ENCODE results near the gene CRADD.
"Not testable (repeated sequence)": the region's sequence is repeated elsewhere in the genome, so short reads cannot be mapped to it uniquely, and the experiment has no call there.

Gene CRADD

DNA sequence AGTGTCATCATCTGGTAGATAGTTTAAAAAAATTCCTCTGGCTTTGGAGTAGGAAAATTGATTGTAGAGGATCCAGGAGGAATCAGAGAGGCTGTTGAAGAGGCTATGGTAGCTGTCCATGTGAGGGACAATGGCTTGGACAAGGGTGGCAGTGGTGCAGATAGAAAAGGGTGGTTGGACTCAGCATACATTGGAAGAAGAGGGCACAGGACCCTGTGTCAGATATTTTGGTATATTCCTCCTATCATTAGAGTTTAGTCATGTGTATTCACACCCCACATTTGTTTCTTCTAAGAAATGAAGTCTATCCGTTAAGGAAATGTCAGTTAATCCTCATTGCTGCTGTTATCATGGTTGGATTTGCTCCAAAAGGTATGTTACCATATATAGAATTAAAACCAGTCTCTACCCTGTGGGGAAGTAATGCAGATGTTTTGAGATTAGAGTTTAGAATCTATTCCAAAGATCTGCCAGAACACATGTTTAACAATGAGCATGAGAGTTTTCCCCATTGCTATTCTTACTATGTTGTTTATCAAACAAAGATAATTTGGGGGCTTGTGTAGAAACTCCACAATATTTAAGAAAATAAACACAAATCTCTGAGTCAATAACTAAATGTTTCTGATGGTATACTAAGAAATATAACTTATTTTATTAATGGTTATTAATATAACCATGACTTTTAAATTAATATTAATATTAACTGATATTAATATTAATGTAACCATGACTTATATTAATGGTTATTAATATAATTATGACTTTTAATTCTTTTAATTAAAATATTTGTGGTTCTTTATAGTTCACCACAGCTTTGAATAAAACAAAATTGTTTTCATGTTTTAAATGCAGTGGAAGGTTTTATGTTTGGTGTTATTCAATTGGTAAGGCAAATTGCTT is 80.9 kb downstream of the CRADD start:
- DNase-seq (ENCODE audit: low read depth, low spot score), result no peak

DNA sequence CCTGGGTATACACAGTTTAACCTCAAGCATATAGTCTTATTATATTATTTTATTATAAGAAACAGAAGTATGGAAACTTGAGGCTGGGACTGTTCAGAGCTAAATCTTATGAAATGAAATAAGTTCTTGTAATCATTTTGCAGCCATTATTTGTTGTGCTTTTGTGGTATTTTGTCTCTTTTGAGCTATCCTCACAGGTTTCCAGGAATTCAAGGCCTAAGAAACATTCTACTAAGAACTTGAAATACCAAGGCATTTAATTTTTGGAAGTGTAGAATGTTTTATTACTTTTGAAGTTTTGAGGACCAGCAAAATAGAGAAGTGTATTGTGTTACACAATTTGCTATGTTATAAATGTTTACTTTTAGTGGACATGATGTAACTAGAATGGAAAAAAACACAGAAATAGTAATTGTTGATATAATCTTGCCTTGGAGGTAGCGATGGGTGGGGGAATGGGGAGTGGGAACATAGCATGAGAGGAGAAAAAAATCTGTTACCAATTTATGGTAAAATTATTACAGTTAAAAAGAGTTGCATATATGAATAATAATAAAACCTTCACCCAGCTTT is 81.7 kb downstream of the CRADD start:
- DNase-seq (ENCODE audit: low read depth, low spot score), result no peak

DNA sequence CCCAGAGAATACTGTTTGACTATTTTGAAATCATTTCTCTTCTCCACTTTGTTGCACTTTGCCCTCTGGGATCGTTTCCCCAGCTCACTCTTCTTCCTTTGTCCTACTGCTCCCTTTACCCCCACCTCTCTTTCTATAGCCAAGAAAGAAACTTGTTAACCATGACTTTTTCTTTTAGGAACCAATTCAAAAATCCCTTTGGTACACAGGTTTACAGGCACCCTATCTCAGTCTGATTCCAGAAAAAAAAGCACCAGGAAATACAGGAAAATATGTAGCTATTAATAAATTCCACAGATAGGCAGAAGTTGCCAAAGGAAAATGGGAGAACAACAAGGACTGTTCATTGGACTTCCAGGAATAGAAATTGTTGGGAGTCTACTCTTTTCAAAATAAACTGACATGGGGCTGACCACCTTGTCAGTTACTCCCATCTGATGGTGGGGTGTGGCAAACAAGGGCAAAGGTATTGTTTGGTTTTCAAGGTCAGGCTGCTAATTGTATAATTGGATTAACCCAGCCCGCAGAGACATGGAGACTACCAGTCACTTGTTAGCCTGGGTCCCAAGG is 82.4 kb downstream of the CRADD start:
- DNase-seq (ENCODE audit: low read depth, low spot score), result no peak

DNA sequence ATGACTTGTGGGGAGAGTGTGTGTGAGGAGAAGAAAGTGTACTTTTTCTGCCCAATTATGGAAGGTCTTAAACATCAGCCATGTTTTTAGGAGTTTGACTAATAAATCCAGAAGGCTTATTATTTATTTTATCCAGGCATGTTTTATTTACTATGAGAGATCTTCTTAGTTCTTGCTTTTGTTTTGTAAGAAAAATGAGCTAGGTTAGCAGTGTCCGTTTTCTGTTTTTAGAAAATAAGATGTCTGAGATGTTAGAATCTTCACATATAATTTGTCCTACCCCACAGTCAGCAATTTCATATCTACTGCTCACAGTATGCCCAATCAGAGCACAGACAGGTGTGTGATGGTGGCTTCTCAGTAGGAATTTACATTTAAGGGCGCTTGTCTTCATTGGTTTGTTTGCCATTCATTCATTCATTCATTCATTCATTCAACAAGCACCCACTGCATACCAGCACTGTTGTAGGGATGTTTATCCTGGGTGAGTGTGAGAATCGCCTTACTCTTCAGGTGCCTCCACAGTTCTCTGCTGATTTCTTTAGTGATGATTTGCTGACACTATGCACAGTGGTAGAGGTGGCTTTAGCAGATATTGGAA is 83.2 kb downstream of the CRADD start:
- no peak for DNase-seq (ENCODE audit: low read depth, low spot score)

DNA sequence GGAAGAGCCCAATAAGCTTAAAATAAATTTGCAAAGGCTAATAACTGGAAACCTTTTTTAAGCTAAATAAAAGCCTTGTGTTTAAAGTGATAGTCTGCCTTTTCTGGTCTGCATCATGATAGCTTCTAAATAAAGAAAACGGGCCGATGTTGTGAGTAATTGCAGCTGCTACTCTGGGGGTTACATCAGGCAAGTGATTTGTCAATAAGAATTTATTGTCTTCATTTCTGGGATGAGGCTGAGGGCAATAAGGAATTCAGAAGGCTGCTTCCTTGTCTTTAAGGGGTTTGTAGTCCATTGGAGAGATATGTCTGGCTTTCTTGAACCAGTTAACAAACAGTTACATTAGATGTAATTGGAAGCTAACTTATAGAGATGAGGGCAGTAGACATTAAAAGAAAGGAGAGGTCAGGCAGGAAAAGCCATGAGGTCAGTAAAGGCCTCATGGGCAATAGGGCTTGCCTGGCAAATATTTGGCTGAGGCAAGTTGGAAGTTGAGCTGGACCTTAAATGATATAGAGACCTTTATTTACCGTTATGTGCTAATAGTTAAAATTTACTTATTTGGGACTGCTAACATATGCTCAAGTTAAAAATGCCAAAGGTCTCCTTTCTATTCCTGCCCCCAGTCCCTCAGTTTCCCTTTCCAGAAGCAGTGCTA is 85.0 kb downstream of the CRADD start:
- DNase-seq (ENCODE audit: low read depth, low spot score), result no peak

DNA sequence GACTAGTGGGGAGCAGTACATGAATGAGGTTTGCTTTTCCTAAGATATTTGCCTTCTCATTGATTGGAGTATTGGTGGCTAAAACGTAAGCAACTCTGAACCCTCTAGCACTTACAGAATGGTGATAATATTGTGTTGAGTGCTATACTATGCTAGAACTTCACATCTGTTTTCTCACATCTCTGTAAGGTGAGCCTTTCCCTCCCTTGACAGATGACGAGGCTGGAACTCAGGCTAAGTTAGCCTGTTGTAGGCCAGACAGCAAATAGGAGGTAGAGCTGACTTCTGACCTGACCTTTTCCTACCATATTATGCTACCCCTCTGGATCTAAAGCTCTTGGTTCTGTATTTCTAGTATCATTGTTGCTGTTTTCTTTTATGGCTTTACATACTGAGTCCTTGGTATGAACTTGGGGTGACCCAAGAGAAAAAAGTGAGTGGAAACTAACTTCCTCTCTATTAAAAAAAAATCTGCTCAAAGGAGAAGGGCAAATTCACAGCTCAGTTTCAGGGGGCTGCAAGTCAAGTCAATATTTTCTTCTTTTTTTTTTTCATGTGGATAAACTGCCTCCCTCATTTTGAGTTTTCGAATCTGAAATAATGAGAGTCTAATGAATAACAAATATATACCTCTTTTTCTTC is 85.9 kb downstream of the CRADD start:
- no peak for DNase-seq (ENCODE audit: low read depth, low spot score)

DNA sequence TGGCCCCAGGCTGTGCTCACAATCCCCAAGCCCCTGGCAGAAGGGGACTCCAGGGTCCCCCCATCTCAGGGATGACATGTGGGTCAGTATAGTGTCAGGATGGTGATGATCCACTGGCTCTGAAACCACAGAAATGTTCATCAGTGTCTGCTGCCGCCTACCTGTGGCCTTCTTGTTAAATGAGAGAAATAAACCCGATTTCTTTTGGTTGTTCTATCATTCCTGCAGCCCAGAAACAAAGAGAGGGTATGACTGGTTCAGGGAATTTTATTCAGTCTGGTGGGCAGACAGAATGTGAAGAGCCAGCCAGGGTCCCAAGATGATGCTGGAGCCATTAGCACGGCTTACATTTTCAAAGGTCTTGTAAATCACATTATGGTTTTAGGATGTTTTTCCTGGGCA is 86.6 kb downstream of the CRADD start:
- no peak for DNase-seq (ENCODE audit: low read depth, low spot score)

DNA sequence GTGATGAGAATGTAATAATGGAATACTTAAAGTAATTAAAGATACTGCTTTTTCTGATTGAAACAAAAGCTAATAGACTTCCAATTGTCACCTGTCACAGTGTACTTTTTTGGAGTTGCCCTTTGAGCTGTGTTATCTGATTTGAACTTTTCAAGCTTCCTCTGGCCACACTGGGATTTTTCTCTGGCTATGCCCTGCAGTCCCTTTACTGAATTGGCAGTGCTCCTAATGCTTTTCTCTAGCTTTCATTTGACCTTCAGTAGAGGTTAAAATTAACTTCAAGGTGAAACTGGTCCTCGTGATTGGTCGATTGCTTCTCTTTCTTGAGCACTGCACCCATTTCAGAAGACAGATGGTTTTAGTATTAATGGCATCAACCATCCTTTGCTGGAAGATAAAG is 89.2 kb downstream of the CRADD start:
- DNase-seq (ENCODE audit: low read depth, low spot score), result no peak

DNA sequence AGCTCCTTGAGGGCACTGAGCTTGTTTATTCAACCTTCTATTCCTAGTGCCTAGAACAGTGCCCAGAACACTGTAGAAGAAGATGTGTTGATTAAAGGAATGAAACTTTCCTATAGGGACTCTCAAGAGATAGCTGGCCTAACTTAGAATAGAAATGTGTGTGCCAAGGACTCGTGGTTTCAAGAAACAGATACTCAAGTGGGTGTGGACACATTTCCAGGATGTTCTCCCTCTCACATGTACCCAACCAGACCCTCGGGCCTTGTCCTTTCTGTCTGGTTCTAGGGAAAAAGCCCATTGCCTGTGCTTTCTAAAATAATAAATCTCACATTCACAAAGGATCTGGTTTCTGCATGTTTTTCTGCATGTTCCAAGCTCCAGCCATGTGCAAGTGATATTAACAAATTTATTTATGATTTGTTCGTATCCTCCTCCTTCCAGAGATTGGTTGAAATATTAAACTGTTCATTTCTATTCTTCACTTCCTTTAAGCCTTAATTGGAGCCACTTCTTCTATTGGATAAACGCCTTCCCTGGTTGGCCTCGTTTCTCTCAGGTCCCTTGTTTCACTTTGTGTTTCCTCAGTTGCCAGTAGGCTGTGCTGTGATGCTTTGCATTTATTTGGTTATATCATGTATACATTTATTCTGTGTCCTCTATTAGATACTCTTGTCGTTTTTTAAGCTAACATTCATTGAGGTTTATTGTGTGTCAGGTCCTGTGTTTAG is 89.8 kb downstream of the CRADD start:
- no peak for DNase-seq (ENCODE audit: low read depth, low spot score)

DNA sequence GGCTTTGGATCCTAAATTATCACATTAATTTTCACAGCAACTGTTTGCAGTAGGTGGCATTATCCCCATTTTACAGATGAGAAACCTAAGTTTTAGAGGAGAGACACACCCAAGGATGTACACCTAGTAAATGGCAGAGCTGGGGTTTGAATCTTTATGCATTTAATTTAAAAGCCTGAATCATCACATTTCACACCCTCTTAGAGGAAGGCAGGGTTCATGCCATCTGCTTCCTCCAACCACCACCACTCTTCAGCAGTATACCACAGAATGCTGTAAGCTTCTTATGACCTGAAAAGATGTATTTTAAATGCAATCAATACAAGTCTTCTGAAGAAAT is 90.3 kb downstream of the CRADD start:
- DNase-seq (ENCODE audit: low read depth, low spot score), result no peak

DNA sequence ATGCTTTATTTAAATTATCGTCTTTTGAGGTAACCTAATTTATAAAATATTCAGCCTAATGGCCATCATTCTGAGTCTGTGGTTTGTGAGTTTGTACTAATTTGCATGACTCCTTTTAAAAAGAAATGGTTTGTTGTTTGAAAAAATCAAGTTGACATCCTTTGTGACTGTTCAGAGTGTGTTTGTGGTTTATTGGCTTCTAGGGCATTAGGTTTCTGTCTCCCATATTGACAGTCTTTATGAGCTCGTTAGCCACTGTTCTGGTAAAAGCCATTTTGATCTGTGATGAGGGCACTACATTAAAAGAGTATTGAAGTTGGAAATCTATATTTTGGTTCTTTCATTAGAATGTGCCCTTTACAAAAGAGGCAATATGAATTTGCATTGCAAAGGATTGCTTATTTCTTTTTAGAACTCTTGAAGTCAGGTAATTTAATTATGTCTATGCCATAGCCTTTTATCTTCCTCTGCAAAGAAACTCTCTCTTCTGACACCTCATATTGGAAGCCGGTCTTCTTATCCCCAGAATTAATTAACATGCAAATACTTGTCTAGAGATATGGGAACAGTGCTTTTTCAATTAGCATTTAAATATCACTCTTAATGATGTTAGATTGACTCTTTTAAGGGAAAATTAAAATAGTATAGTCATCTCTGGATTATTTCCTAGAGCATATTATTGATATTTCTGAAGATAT is 95.0 kb downstream of the CRADD start:
- no peak for DNase-seq (ENCODE audit: low read depth, low spot score)

DNA sequence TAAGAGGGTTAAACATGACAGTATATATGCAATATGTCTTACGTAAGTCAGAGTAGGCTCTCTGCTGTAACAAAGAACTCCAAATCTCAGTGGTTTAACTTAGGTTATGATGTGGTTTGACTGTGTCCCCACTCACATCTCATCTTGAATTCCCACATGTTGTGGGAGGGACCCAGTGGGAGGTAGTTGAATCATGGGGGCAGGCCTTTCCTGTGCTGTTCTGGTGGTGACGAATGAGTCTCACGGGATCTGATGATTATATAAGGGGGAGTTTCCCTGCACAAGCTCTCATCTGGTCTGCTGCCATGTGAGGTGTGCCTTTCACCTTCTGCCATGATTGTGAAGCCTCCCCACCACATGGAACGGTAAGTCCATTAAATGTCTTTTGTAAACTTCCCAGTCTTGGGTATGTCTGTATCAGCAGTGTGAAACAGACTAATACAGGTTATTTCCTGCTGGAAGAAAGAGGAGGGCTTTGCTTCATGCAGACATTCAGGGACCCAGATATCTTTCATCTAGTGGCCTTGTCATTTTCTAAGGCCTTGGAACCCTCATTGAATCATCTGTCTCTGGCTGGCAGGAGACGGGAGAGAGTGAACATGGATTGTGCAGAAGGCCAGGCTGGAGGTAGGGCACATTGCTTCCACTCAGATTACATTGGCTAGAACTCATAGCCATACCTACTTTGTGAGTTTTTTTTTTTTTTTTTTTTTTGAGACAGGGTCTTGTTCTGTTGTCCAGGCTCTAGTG is 96.1 kb downstream of the CRADD start:
- DNase-seq (ENCODE audit: low read depth, low spot score), result no peak

DNA sequence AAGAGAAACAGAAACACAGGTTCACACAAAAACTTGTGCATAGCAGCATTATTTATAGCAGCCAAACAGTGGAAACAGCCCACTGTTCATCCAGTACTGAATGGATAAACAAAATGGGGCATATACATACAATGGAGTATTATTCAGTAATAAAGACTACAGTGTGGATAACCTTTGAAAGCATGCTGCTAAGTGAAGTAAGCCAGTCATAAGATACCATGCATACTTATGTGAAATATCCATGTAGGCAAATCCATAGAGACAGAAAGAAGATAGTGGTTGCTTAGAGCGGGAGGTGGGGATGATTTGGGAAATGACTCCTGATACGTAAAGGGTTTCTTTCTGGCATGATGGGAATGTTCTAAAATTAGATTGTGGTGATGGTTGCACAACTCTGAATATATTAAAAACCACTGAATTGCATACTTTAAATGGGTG is 99.4 kb downstream of the CRADD start:
- DNase-seq (ENCODE audit: low read depth, low spot score), result no peak

DNA sequence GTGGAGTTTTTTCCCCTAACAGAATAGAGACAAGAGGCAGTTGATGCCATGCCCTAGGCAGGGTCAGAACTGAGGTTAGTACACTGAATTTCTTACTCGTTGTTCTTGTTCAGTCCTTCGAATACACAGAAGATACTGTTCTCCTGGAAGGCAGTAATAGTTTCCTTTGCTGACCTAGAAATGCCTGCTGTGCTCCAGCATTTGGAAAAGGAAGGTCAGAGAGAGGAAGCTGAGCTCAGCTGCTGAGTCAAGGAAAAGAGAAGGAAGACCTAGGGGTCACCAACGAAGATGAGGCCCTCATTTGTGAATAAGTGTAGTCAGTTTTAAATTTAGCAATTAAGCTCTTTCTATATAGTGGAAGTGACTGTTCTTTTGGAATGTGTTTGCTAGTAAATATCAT is 100.1 kb downstream of the CRADD start:
- DNase-seq (ENCODE audit: low read depth, low spot score), result no peak

DNA sequence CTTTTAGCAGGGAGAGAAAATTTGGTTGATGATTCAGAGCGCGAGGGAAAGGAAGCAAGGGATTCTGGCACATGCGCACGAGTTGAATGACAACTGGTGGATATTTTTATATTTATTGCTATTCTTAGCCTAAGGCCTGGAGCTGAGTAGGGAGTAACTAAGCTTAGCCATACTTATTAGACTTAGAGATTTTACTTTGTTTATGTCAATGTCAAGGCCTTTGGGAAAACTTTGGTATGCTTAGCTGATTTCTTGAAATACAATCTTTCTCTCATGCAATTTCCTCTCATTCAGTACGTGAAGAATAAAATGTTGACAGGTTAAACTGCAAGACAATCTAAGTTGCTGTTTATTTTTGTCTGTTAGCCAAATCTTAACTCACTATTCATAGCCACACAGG is 101.1 kb downstream of the CRADD start:
- DNase-seq (ENCODE audit: low read depth, low spot score), result no peak

DNA sequence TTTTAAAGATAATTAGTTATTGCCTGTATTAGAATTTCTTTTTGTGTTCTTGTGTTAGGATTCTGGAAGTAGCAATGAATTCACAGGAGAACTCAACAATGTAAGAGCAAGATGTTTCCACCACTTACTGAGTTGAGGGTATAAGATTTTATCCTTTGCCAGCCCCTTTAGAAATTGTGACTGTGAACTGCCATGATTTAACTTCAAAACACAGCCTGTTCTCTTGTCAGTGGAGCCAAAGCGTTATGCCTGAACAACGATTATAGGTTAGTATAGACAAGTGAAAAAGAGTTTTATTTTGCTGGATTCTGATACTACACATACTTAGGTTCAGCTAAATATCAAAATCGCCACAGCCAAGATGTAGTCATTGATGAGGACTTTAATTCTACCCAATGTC is 101.6 kb downstream of the CRADD start:
- no peak for DNase-seq (ENCODE audit: low read depth, low spot score)

DNA sequence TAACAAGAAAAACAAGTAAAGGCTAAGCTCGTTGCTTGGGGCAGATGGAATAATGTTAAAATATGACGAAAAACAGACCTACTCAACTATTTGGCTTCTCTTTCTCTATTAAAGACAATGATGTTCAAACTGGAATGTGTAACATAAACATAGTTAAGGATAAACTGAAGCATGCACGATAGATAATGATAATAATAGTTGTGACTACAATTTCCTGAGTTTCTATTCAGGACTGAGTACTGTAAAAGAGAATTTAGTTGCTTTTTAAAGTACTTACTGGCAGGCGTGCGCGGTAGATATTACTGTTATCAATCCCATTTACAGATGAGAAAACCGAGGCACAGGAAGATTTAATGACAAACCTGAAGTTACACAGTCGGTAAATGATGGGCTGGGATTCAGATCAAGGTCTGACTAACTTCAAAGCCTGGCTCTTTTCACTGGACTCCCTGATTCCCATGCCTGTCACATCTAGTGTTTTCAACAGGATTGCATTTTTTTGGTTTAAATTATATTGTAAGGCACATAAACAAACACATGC is 103.0 kb downstream of the CRADD start:
- DNase-seq (ENCODE audit: low read depth, low spot score), result no peak

DNA sequence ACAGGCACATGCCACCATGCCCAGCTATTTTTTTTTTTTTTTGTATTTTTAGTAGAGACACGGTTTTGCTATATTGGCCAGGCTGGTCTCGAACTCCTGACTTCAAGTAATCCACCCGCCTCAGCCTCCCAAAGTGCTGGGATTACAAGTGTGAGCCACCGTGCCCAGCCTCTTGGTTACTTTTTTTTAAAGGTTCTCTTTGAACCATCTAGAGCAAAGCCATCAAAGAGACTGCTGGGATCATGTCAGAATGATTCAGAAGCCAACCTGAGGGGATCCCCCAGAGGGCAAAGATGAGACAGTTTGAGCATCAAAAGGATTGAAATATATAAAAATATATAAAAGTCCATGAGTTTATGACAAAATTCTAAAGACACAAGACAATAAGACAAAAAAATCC is 103.7 kb downstream of the CRADD start:
- not testable (repeated sequence) for DNase-seq (ENCODE audit: low read depth, low spot score)

DNA sequence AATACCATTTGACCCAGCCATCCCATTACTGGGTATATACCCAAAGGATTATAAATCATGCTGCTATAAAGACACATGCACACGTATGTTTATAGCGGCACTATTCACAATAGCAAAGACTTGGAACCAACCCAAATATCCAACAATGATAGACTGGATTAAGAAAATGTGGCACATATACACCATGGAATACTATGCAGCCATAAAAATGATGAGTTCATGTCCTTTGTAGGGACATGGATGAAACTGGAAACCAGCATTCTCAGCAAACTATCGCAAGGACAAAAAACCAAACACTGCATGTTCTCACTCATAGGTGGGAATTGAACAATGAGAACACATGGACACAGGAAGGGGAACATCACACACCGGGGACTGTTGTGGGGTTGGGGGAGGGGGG is 104.8 kb downstream of the CRADD start:
- DNase-seq (ENCODE audit: low read depth, low spot score), result not testable (repeated sequence)

All from iPS DF 19.7 (cell line).